ENCODE measurements around the gene NADK.

The NADK gene

DNA sequence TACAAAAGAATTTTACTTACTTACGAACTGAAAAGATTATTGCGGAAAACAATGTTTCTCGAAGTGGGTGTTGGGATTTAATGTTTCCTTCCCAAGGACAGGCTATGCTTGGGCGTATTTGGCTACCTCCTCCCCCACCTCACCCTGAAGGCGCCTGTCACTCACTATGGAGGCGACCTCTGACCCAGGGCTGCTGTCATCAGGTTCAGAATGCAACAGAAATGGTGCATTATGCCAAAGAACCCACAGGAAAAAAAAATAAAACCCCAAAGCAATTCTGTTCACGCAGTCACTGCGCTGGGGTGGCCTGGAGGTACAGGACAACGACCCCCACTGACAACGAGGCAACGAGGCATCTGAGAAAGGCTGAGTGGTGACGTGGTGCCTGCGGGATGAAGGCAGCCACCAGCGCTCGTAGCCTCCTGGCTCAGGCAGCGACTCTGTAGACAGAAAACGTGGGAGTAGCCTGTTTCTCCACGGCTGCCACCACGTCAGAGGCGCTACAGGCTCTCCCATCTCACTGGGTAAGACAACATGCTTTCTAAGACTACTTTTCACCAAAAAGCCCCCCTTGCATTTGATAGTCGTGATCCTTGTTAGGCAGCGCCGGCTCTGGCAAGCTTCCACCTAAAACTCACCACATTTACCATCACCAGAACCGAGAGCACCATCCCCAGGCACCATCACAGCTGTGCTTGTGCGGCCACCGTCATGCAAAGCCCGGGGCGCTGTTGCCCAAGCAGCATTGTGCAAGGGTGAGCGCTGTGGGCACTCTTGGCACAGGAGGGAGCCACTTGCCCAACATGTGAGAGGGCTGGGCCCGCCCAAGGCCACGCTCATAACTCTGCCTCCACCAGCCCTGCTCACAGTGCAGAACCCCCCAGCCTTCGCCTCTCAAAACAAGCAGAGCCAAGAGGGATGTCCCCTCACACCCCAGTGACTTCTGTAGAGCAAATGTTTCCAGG lies 14.3 kb downstream of the NADK start:
- H3K27ac ChIP-seq (ENCODE audit: low read length): no peak overlapping the region
- DNase-seq: no peak

DNA sequence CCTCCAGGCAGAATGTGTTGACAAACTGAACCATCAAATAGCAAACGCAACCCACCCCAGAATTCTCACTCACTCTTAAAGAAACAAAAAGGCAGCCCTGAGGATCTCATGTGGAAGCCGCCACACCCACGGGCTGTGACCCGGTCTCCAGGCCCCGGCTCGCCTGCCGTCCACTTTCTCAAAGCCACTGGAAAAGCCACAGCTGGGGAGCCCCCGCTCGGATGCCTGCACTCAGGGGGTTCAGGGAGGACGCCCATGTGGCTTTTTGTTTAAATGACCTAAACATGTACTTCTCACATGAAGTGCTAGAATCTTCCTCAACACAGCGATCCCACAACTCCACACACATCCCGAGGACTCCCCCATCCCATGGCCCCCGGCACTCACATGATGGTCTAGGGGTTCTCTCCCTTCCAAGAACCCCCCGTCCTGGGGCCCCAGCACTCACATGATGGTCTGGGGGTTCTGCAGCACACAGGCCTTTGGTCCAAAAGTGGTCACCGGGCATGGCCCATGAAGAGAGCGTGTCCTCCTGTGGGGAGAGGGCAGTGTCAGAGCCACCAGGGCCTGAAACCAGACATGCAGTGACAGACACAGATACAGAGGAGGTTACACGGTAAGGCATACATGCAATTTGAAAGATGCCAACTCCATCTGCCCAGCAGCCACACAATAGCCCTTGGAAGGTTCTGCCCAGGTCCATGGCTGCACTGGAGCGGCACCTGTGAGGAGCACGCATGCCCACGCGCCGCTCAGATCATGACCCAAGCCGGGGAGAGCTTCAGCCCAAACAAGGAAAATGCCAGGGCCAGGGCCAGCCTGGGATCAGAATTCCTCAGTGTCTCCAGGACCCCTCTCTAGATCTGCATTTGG lies 16.5 kb downstream of the NADK start:
- H2AFZ ChIP-seq (ENCODE audit: low read depth, low read length): no peak overlapping the region
- H3K27me3 ChIP-seq (ENCODE audit: insufficient read depth, low read length, poor library complexity): no peaks in the 10 kb centered on the region
- no peak overlapping the region for H3K27ac ChIP-seq (ENCODE audit: low read length)
- no peak for TF ChIP-seq EZH2 (IDR thresholded peaks at IDR 0.05; ENCODE audit: borderline replicate concordance, low read depth, low read length, severe bottlenecking)
- TF ChIP-seq, protein P1, sequence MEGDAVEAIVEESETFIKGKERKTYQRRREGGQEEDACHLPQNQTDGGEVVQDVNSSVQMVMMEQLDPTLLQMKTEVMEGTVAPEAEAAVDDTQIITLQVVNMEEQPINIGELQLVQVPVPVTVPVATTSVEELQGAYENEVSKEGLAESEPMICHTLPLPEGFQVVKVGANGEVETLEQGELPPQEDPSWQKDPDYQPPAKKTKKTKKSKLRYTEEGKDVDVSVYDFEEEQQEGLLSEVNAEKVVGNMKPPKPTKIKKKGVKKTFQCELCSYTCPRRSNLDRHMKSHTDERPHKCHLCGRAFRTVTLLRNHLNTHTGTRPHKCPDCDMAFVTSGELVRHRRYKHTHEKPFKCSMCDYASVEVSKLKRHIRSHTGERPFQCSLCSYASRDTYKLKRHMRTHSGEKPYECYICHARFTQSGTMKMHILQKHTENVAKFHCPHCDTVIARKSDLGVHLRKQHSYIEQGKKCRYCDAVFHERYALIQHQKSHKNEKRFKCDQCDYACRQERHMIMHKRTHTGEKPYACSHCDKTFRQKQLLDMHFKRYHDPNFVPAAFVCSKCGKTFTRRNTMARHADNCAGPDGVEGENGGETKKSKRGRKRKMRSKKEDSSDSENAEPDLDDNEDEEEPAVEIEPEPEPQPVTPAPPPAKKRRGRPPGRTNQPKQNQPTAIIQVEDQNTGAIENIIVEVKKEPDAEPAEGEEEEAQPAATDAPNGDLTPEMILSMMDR (IDR thresholded peaks at IDR 0.05; ENCODE audit: borderline replicate concordance, extremely low read depth, low read length, poor library complexity, severe bottlenecking): no peak
- ATAC-seq (ENCODE audit: insufficient read depth, low read depth) (no peak), DNase-seq (no peak)
- H3K9me3 ChIP-seq (ENCODE audit: insufficient read depth, low read length, severe bottlenecking): no peaks in the 10 kb centered on the region
- H3K36me3 ChIP-seq (ENCODE audit: insufficient read depth, low read length): peaks cover 76% of the 10 kb centered on the region
- no peaks in the 10 kb centered on the region for H3K4me1 ChIP-seq (ENCODE audit: insufficient read depth, low read length)
- peaks cover 53% of the 10 kb centered on the region for H4K20me1 ChIP-seq (ENCODE audit: insufficient read depth, low read length)
- peaks cover 53% of the 10 kb centered on the region for H3K79me2 ChIP-seq (ENCODE audit: insufficient read depth, low read length)
- no peak overlapping the region for H3K4me3 ChIP-seq (ENCODE audit: low read depth in 1 of 2, low read length in 2 of 2)
- H3K4me2 ChIP-seq (ENCODE audit: insufficient read depth, low read length): no peak overlapping the region
- H3K9ac ChIP-seq (ENCODE audit: low read depth, low read length): no peak overlapping the region

More for the DNA sequence above, 14.3 kb downstream of the NADK start:
- H3K9me3 ChIP-seq (ENCODE audit: insufficient read depth, low read length, severe bottlenecking): no peaks in the 10 kb centered on the region
- H3K4me2 ChIP-seq (ENCODE audit: insufficient read depth, low read length): no peak overlapping the region
- TF ChIP-seq, protein P1 (IDR thresholded peaks at IDR 0.05; ENCODE audit: borderline replicate concordance, extremely low read depth, low read length, poor library complexity, severe bottlenecking): no peak
- TF ChIP-seq EZH2 (IDR thresholded peaks at IDR 0.05; ENCODE audit: borderline replicate concordance, low read depth, low read length, severe bottlenecking): no peak
- no peak overlapping the region for H2AFZ ChIP-seq (ENCODE audit: low read depth, low read length)
- peaks cover 66% of the 10 kb centered on the region for H3K79me2 ChIP-seq (ENCODE audit: insufficient read depth, low read length)
- no peak for ATAC-seq (ENCODE audit: insufficient read depth, low read depth)
- no peak overlapping the region for H3K4me3 ChIP-seq (ENCODE audit: low read depth in 1 of 2, low read length in 2 of 2)
- H3K4me1 ChIP-seq (ENCODE audit: insufficient read depth, low read length): no peaks in the 10 kb centered on the region
- no peak overlapping the region for H3K9ac ChIP-seq (ENCODE audit: low read depth, low read length)
- H4K20me1 ChIP-seq (ENCODE audit: insufficient read depth, low read length): peaks cover 49% of the 10 kb centered on the region
- H3K27me3 ChIP-seq (ENCODE audit: insufficient read depth, low read length, poor library complexity): no peaks in the 10 kb centered on the region
- peaks cover 69% of the 10 kb centered on the region for H3K36me3 ChIP-seq (ENCODE audit: insufficient read depth, low read length)

DNA sequence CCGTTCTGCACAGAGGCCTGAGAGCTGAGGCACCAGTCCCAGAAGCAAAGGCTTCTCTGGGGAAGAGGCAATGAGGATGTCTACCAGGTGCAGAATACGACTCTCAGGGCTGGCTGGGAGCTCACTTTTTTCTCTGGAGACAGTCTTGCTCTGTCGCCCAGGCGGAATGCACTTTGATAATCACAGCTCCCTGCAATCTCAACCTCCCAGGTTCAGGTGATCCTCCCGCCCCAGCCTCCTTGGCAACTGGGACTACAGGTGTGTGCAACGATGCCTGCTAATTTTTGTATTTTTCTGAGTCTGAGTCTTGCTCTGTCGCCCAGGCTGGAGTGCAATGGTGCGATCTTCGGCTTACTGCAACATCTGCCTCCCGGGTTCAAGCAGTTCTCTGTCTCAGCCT lies 17.6 kb downstream of the NADK start:
- Histone ChIP-seq H2AFZ (ENCODE audit: low read depth, low read length) (no peak overlapping the region), H3K27ac (ENCODE audit: low read length) (no peak overlapping the region), H3K9ac (ENCODE audit: low read depth, low read length) (no peak overlapping the region), H4K20me1 (ENCODE audit: insufficient read depth, low read length) (peaks cover 49% of the 10 kb centered on the region), H3K79me2 (ENCODE audit: insufficient read depth, low read length) (peaks cover 44% of the 10 kb centered on the region; the same call in 1 of the 2 replicates), H3K4me3 (ENCODE audit: low read depth in 1 of 2, low read length in 2 of 2) (no peak overlapping the region), H3K4me1 (ENCODE audit: insufficient read depth, low read length) (no peaks in the 10 kb centered on the region), H3K36me3 (ENCODE audit: insufficient read depth, low read length) (peaks cover 86% of the 10 kb centered on the region), H3K4me2 (ENCODE audit: insufficient read depth, low read length) (no peak overlapping the region), H3K9me3 (ENCODE audit: insufficient read depth, low read length, severe bottlenecking) (no peaks in the 10 kb centered on the region), H3K27me3 (ENCODE audit: insufficient read depth, low read length, poor library complexity) (no peaks in the 10 kb centered on the region)
- no peak for TF ChIP-seq EZH2 (IDR thresholded peaks at IDR 0.05; ENCODE audit: borderline replicate concordance, low read depth, low read length, severe bottlenecking)
- TF ChIP-seq, protein P1 (IDR thresholded peaks at IDR 0.05; ENCODE audit: borderline replicate concordance, extremely low read depth, low read length, poor library complexity, severe bottlenecking): no peak
- DNase-seq (no peak), ATAC-seq (ENCODE audit: insufficient read depth, low read depth) (no peak)

Measured in DND-41 (cell line).